ENCODE data around the gene DNAJC5.
A peak's percentile ranks its signal among the peaks of the same experiment; 100 is the strongest.

Gene DNAJC5

DNA sequence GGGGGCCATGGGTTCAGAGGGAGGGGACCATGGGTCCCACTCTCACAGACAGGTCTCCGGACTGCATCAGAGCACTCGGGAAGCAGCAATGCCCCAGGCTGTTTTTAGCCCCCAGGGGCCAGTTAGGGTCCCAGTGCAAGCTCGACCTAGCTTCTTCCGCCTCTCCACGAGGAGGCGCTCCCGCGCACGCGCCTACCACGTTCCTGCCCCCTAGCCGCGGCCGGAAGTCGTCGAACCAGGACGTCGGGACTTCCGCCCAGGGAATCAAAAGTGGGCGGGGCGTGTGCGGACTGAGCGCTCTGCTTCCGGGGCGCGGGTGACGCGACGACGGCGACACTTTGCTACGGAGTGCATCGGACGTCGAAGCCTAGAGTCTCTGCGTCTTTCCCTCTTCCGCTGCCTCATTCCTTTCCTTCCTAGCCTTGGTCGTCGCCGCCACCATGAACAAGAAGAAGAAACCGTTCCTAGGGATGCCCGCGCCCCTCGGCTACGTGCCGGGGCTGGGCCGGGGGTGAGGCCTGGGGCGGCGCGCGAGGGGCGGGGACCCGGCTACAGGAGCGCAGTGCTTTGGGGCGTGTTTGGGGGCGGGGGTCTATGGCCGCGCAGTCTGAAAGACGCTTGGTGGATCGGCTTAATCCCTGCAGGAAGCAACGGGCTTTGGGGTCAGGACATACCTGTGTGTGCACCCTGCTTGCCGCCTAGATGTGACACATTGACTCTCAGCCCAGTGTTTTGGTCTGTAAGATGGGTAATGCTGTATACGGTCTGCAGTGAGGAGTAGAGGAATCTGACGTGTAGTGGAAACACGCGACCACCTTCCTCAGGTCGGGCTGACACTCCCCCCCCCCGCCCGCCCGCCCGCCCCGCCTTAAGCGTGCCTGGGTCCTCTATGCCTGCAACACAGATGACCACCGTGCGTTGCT lies 86.1 kb downstream of the DNAJC5 start, which contains the start of gene PRPF6:
PRPF6 (plus strand) TSS at position 327 of the 923 bp plus-strand sequence; CDS start at position 441, 114 bp downstream.
- DNase-seq (ENCODE audit: low read depth in 2 of 2) = peak; percentile 93 to 96

DNA sequence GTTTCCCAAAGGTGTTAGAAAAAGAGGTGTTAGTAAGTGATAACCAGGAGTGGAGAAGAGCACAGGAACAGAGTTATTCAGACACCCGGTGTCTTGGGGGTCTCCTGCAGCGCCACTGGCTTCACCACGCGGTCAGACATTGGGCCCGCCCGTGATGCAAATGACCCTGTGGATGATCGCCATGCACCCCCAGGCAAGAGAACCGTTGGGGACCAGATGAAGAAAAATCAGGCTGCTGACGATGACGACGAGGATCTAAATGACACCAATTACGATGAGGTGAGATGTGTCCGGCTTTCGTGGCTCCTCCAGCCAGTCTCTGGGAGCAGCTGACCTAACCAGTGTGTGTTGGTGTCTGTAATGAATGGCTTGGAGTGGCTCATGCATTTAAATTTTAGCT lies 88.0 kb downstream of the DNAJC5 start:
- DNase-seq (ENCODE audit: low read depth in 2 of 2) = no peak
